GM15510 (cell line): Measurements from ENCODE around the gene SLC38A10.
A peak's percentile ranks its signal among the peaks of the same experiment; 100 is the strongest.

Source experiments
- POLR2A ChIP-seq: IDR thresholded peaks from 3 replicates; pipeline ENCODE4 v1.6.1; 2011; ENCODE audit warnings: borderline replicate concordance; ENCODE audit not compliant: insufficient read length; ENCODE audit errors: extremely low read depth

The SLC38A10 gene

GRCh38 chr17:81298991-81299738, 4.1 kb upstream of the SLC38A10 start:
- no peak for TF ChIP-seq POLR2A

- TF ChIP-seq POLR2A, result no peak
Observed at GRCh38 chr17:81298325-81298990, 3.4 kb upstream of the SLC38A10 start.

GRCh38 chr17:81295676-81296381, 722 bp upstream of the SLC38A10 start:
- peak; percentile 19 for TF ChIP-seq POLR2A

- no peak for TF ChIP-seq POLR2A
Observed at GRCh38 chr17:81294512-81295030, 536 bp downstream of the SLC38A10 start.

GRCh38 chr17:81292450-81292849, 2.7 kb downstream of the SLC38A10 start:
- TF ChIP-seq POLR2A, result no peak

- no peak for TF ChIP-seq POLR2A
Observed at GRCh38 chr17:81291662-81292061, 3.4 kb downstream of the SLC38A10 start.

GRCh38 chr17:81290230-81290629, 4.9 kb downstream of the SLC38A10 start:
- TF ChIP-seq POLR2A, result no peak

GRCh38 chr17:81289627-81290026, 5.5 kb downstream of the SLC38A10 start:
- no peak for TF ChIP-seq POLR2A

GRCh38 chr17:81288715-81289114, 6.4 kb downstream of the SLC38A10 start:
- no peak for TF ChIP-seq POLR2A

GRCh38 chr17:81287741-81288430, 7.2 kb downstream of the SLC38A10 start:
- no peak for TF ChIP-seq POLR2A

GRCh38 chr17:81287152-81287551, 8.0 kb downstream of the SLC38A10 start:
- TF ChIP-seq POLR2A, result no peak

GRCh38 chr17:81286491-81287145, 8.5 kb downstream of the SLC38A10 start:
- TF ChIP-seq POLR2A, result no peak

GRCh38 chr17:81285894-81286293, 9.2 kb downstream of the SLC38A10 start:
- TF ChIP-seq POLR2A, result no peak

- peak; percentile 45 for TF ChIP-seq POLR2A
Observed at GRCh38 chr17:81285179-81285878, 9.8 kb downstream of the SLC38A10 start.
